GM10266 (cell line): Measurements from ENCODE around the gene CPLX4.

Experiments
- DNase-seq: peaks from one replicate; pipeline ENCODE4 v3.0.0; 2012; ENCODE audit errors: extremely low spot score
- CTCF ChIP-seq: IDR thresholded peaks from 2 replicates; pipeline ENCODE4 v1.5.1; 2012; ENCODE audit warnings: mild to moderate bottlenecking, low read depth; ENCODE audit not compliant: control insufficient read depth, insufficient read depth; ENCODE audit errors: missing control alignments

The CPLX4 gene, protein sequence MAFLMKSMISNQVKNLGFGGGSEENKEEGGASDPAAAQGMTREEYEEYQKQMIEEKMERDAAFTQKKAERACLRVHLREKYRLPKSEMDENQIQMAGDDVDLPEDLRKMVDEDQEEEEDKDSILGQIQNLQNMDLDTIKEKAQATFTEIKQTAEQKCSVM

GRCh38 chr18:59318460-59319050 lies at the start of gene CPLX4:
Gene CPLX4 (minus strand): TSS chr18:59318649. CDS start chr18:59318462, 187 bp downstream.
- TF ChIP-seq CTCF: no peak
- no peak for DNase-seq

DNA sequence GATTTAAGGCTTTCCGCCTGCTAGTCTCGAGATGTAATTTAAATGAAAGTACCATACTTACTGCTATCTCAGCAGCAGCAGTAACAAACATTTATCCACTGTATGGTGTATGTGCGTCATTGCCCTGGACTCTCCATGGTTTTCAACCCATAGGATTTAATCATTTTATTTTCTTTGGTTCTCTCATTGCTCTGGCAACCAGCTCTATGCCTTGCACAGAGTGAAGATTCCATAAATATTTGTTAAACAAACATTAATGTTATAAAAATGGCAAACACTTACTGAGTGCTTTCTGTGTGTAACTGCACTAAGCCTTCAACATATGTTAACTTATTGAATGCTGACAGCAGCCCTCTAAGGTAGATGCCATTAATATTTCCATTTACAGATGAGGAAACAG lies 41.9 kb upstream of the CPLX4 start:
- DNase-seq: no peak
- no peak for TF ChIP-seq CTCF

- TF ChIP-seq CTCF: no peak
- no peak for DNase-seq
These were observed 41.1 kb upstream of the CPLX4 start for GRCh38 chr18:59359576-59359952.

- DNase-seq: peak; percentile 96
- TF ChIP-seq CTCF: no peak
These were observed 40.5 kb upstream of the CPLX4 start, which contains the start of gene LMAN1 for GRCh38 chr18:59358712-59359575. Gene LMAN1 (minus strand): TSS chr18:59359265. CDS start chr18:59359244, 21 bp downstream.

DNA sequence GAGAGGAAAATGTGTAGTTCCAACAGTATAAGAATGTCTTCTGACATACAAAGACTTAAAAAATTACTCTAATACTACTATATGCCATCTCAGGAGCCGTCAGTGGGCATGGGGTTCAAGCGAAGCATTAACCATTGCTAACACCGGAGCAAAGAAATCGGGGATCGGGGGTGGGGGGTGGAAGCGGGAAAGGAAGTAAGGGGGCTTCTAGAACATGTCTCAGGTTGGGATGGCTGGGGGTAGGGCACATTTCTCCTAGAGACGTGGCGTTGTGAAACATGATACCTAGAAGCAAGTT lies 39.9 kb upstream of the CPLX4 start:
- no peak for DNase-seq
- TF ChIP-seq CTCF: no peak

- DNase-seq: no peak
- TF ChIP-seq CTCF: no peak
These were observed 39.5 kb upstream of the CPLX4 start for GRCh38 chr18:59357928-59358327.

DNA sequence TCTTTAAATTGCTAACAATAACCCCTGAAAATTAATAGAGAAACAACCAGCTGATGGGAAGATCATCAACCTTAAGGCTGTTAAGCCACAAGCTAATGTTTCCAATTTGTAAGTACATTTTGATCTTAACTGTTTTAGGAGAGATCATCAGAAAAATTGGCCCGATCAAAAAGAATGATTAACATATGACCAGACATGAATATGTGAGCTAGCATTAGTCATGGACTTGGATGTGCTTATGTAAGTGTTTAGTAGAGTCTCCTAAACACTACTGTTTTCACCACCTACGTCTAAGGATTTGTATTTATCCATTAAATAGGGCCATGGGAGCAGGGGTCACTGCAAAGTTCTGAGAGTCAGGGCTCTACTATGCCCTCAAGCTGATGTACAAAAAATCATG lies 36.3 kb upstream of the CPLX4 start:
- DNase-seq: no peak
- TF ChIP-seq CTCF: no peak
